ENCODE results near the gene ITPR2. TPM values are rescaled to one million over a fixed set of nuclear protein-coding genes. Genes with fewer than 3 reads are reported as not detected.
"Not testable (repeated sequence)": the region's sequence is repeated elsewhere in the genome, so short reads cannot be mapped to it uniquely, and the experiment has no call there.

Gene ITPR2
- total RNA-seq, 1 donor from 2014 or later: 35.1 TPM

GRCh38 chr12:26658991-26659390, 174.0 kb downstream of the ITPR2 start:
- no peak for ATAC-seq

DNA sequence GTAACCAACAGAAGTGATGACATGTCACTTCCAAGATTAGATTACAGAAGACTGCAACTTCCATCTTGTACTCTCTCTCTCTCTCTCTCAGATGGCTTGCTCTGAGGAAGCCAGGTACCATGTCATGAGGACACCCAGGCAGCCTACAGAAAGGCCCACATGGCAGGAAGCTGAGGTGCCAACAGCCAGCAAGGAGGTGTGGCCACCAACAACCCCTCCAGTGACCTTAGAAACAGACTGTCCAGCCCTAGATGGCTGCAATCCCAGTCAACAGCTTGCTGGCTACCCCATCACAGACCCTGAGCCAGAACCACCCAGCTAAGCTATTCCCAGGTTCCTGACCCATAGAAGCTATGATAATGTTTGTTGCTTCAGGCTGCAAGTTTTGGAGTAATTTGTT, 178.4 kb downstream of the ITPR2 start:
- ATAC-seq: no peak

DNA sequence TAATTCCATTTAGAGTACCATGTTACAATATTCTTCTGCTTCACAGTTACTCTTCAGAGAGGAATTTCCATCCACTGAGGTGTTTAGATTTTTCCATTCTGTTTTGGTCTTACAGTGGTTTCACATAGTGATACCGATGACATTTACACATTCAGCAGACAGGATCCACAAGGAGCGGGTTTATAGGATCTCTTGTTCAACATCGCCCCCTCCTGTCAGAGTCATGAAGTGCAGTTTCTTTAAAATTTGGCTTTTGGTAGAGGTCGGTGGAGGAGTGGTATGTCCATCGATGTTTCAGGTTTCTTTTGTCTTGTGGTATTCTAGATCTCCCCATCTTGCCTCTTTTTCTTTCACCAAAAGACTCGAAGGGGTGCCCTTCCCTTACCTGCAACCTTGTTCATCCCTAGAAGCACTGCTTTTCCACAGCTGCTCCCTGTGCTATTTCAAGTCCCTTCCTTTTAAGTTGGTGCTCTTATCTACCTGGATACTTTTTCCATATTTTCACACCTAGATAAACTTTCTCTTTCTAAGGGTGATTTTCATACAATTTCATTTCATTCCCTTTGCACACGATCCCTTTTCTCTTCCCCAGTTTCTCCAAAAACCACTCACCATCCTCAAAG, 181.3 kb downstream of the ITPR2 start:
- peak; percentile 71 for ATAC-seq

- ATAC-seq: no peak
These were observed 182.0 kb downstream of the ITPR2 start for GRCh38 chr12:26651036-26651435.

DNA sequence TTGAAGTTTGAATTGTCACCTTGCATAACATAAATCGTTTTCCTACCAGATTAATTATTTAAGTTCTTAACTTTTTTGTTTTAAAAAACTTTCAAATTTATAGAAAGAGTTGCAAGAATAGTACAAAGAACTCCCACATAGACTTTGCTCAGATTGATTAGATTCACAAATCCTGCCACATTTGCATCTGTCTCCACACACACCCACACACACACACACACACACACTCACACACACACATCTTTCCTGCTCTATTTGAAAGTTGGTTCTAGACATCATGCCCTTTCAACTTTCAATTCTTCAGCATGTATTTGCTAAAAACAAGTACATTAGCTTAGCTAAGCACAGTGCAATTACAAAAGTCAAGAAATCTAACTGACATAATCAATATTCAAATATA, 184.0 kb downstream of the ITPR2 start:
- ATAC-seq: no peak

DNA sequence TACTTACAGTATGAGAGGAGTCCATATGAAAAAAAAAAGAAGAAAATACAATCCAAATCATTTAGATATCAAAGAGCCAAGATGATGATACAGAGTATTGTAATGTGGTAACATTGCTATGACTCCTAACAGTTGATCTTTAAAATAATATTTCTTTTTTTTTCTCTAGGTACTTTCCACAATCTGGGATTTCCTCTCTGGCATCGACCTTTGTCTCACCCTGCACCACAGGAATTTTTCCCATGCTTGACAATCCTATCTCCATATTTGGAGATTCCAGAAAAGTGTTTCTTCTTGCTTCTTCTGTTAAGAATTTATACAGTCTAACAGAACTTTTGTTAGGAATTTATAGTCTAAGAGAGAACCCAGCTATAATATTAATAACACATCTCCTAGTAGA, 184.4 kb downstream of the ITPR2 start:
- peak; percentile 49 for ATAC-seq

GRCh38 chr12:26648066-26648465, 184.9 kb downstream of the ITPR2 start:
- no peak for ATAC-seq

GRCh38 chr12:26647088-26647487, 185.9 kb downstream of the ITPR2 start:
- ATAC-seq: no peak

DNA sequence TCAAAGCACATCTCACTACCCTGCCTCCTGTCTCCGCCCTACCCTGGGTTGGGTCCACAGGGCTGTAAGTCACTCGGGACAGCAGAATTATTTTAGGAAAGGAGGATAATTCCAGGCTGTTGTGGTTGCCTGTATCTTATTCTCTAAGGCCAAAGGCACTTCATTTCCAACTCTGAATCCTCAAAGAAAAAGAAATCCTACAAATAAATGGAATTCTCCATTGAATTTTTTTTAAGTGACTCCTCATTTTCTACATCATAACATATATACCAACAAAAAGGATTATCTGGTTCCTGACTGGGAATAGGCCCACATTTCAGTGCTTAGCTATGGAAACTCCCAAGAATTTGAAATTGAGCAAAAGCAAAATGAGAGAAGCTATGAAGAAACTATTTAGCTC, 186.4 kb downstream of the ITPR2 start:
- no peak for ATAC-seq

GRCh38 chr12:26644376-26644775, 188.6 kb downstream of the ITPR2 start:
- ATAC-seq: not testable (repeated sequence)

DNA sequence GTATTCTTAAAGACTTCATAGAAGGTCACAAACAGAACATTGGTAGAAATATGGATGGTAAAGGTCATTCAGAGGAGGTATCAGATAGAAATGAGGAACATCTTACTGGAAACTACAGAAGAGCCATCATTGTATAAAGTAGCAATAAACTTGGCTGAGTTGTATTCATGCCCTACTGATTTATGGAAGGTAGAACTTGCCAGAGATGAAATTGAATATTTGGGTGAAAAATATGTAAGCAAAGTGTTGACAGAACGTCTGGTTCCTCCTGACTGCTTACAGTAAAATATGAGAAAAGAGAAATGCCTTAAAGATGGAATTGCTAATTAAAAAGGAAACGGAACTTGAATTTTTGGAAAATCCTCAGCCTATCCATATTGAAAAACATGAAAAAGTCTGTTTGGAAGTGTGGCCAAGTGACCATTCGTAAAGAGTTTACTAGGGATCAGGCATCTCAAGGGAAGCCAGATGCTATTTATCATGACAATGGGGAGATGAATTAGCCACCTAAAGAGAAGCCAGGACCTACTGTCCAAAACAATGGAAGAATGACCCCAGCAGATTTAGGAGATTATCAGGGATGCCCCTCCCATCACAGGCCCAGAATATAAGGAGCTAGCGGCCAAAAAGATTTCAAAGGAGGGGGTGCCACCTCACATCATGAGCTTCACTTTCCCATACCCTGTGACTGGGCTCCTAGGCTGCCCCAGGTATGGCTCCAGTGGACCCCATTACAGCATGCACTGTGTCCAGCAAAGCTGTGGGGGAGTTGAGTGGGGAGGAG, 189.3 kb downstream of the ITPR2 start:
- no peak for ATAC-seq

DNA sequence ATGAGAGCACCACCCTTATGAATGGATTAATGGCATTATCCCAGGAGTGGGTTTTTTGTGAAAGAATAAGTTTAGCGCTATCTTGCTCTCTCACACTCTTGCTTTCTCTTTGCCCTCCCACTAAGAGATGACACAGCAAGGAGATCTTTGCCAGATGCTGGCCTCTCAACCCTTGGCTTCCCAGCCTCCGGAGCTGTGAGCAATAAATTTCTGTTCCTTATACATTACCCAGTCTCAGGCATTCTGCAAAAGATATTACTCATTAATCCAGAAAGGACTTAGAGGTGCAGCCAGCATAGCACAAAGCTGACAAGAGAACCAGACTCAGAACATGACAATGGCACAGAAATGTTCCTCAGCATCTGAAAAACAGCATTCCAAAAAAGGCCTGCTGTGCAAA, 190.6 kb downstream of the ITPR2 start:
- ATAC-seq: no peak

- peak; percentile 28 for ATAC-seq
These were observed 196.2 kb downstream of the ITPR2 start for GRCh38 chr12:26636710-26637328.

DNA sequence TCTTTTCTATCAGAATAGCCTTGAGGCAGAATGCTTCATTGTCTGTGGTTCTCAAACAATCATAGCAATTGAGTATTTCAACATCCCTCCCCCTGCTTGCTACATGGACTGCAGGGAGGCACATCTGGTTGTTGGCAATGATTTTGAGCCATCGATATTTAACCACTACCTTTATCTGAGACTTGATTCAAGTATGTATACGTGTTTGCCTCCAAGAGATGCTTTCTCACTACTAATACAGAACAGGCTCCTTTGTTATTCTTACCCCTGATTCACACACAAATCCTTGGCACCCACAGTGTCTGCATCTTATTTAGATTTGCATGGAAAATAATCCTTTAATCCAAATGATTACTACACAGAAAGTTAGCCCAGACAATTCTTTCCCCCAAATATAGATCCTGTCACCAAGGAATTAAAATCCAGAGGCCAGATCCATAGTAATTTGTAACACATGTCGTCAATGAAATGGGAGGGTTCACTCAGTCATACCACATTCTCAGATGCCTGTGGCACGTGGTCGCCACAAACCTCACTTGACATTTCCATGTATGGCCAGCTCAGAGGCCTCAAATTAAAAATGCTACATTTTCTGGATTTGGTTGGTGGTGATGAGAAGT, 199.3 kb downstream of the ITPR2 start:
- no peak for ATAC-seq

- no peak for ATAC-seq
These were observed 200.2 kb downstream of the ITPR2 start for GRCh38 chr12:26632756-26633155.

DNA sequence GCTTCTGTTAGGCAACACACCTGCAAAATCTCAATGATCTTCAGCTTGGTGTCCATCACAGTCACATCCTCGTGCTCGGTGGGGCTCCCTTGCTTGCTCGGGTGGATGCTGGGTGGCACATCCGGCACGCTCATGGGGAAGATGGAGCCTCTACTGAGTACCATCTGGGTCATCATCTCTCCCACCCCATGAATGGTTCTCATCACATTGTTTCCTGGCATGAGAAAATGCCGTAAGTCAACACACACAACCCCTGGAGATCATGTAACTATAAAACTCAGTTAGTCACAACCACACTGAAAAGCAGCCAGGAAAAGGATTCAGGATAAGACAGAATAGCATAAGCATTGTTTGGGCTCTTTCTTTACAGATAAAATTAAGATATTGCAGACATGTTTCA, 201.1 kb downstream of the ITPR2 start:
- no peak for ATAC-seq

GRCh38 chr12:26630546-26631027, 202.4 kb downstream of the ITPR2 start:
- ATAC-seq: no peak

DNA sequence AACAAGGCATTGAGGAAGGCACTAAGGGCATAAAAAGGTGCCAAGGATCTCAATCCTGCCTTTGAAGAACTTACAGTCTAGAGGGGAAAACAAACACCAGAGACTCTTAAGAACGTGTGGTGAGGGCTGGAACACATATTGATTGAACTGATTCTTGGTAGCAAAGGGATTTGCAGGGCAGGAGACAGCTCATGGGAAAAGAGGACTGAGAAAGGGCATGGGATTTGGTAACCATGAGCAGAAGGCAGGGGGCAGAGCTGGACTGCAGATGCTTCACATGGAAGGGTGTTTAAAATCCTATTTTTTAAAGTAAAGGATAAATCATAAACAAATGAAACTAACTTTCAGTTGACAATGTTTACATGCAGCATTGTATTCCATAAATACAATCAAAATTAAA, 203.1 kb downstream of the ITPR2 start:
- ATAC-seq: no peak

- peak; percentile 55 for ATAC-seq
These were observed 204.8 kb downstream of the ITPR2 start for GRCh38 chr12:26628234-26628633.

DNA sequence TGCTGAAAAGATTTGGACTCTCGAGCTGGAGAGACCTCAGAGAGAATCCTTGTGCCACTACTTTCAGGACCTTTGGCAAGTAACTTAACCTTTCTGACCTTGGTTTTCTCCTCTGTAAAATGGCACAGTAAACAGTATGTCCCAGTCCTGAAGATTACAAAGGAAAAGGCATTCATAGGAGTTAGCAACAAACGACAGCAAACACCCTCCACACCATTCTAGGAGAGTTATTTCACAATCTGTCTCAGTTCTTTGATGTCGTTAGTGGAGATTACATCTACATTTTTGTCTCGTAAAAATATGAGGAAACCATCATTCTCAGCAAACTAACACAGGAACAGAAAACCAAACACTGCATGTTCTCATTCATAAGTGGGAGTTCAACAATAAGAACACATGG, 205.7 kb downstream of the ITPR2 start:
- no peak for ATAC-seq

GRCh38 chr12:26623136-26623535, 209.9 kb downstream of the ITPR2 start:
- no peak for ATAC-seq

DNA sequence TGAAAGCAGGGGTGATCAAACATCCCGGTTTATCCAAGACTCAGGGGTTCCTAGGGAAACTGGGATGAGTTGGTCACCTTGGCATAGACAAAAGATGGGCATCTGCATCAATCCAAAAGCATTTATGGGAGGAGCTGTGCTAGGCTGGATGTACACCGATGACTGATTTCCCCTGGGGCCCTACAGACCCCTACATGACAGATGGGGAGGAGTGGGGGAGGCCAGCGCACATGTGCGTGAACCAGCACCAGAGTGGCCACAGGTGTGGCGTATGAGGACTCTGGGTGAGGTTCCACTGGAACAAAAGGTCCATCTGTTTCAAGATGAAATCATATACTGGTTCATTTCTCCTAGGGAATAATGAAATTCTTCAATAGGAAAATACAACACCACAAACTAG, 210.4 kb downstream of the ITPR2 start:
- ATAC-seq: no peak

DNA sequence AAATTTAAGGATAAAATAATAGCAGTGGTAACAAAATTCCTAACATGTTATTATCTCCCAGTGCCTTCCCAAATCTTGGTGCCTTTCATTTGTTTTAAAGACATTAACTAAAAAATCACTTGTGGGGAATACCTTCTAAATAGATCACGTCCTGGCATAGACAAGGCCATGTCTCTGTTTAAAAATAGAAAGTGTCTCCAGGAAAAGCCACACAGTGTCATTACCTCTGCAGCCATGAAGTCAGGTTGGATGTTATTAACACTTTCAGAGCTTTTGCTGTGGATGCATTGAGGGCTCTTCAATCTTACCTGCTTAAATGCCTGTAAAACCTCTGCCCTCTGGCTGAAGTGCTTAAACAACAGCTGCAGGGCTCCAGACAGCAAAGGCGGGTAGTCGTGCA, 211.1 kb downstream of the ITPR2 start:
- ATAC-seq: no peak
